Measurements from ENCODE around the gene AGAP4. TPM values are rescaled to one million over a fixed set of nuclear protein-coding genes. Genes with fewer than 3 reads are reported as not detected.
"Not testable (repeated sequence)": the region's sequence is repeated elsewhere in the genome, so short reads cannot be mapped to it uniquely, and the experiment has no call there.

The AGAP4 gene
- total RNA-seq, 1 experiment from 2014 or later = 20.4 TPM

DNA sequence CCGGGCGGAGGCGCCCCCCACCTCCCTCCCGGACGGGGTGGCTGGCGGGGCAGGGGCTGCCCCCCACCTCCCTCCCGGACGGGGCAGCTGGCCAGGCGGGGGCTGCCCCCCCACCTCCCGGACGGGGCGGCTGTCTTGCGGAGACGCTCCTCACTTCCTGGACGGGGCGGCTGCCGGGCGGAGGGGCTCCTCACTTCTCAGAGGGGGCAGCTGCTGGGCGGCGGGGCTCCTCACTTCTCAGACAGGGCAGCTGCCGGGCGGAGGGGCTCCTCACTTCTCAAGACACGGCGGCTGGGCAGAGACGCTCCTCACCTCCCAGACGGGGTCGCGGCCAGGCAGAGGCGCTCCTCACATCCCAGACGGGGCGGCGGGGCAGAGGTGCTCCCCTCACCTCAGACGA lies 18.1 kb upstream of the AGAP4 start:
- not testable (repeated sequence) for H2AFZ ChIP-seq (ENCODE audit: low read length); H3K23me2 ChIP-seq (ENCODE audit: insufficient read length, low read depth, low read length, poor library complexity, severe bottlenecking); H3K23ac ChIP-seq (ENCODE audit: insufficient read length, low read depth, low read length); H2BK5ac ChIP-seq (ENCODE audit: insufficient read length, low read length); H2AK5ac ChIP-seq (ENCODE audit: insufficient read length, low read length); H3K27me3 ChIP-seq (ENCODE audit: insufficient read depth, low read length); H3K4me2 ChIP-seq (ENCODE audit: insufficient read depth, insufficient read length, low read length); H2BK20ac ChIP-seq (ENCODE audit: low read depth, low read length, poor library complexity, severe bottlenecking); H3K79me2 ChIP-seq (ENCODE audit: insufficient read depth, low read length); H4K5ac ChIP-seq (ENCODE audit: insufficient read length, low read depth, low read length); H3K18ac ChIP-seq (ENCODE audit: insufficient read length, low read depth, low read length); H3K14ac ChIP-seq (ENCODE audit: insufficient read depth, low read length); H3K9me3 Mint-ChIP-seq; H2BK12ac ChIP-seq (ENCODE audit: insufficient read length, low read depth, low read length); H3K27ac ChIP-seq (ENCODE audit: insufficient read length, low read depth, low read length); H4K8ac ChIP-seq (replicated peaks; ENCODE audit: insufficient read length, low read depth, low read length); H3K4me3 Mint-ChIP-seq; H3K27me3 Mint-ChIP-seq (ENCODE audit: low read depth); H3K9me3 ChIP-seq (ENCODE audit: control insufficient read depth, low read depth, low read length); H3T11ph ChIP-seq (ENCODE audit: low read length); H3K4ac ChIP-seq (ENCODE audit: low read depth, low read length); H3K4me1 Mint-ChIP-seq; H3K27ac Mint-ChIP-seq; H2BK15ac ChIP-seq (ENCODE audit: low read depth, low read length); H4K91ac ChIP-seq (ENCODE audit: insufficient read length, low read depth, low read length); H3K9ac ChIP-seq (ENCODE audit: extremely low read depth, insufficient read length, low read length); H3K4me1 ChIP-seq (ENCODE audit: insufficient read depth, low read length); H2BK120ac ChIP-seq (ENCODE audit: low read depth, low read length, poor library complexity, severe bottlenecking); H3K56ac ChIP-seq (ENCODE audit: insufficient read length, low read depth, low read length); H3K79me1 ChIP-seq (ENCODE audit: insufficient read depth, low read depth, low read length, poor library complexity, severe bottlenecking); DNase-seq; H4K20me1 ChIP-seq (ENCODE audit: control insufficient read depth, insufficient read depth, insufficient read length)
- peaks cover 4 to 11% (median 4%) of the 10 kb centered on the region in 3 experiments; a peak in 5 of 7 replicates for H3K36me3 Mint-ChIP-seq (ENCODE audit: insufficient read depth in 1 of 3, low read depth in 3 of 3)
- WGBS (ENCODE audit: extremely low coverage, insufficient read length, low lambda C conversion rate) = no CpG with 5 or more reads among the region's 33 CpGs

DNA sequence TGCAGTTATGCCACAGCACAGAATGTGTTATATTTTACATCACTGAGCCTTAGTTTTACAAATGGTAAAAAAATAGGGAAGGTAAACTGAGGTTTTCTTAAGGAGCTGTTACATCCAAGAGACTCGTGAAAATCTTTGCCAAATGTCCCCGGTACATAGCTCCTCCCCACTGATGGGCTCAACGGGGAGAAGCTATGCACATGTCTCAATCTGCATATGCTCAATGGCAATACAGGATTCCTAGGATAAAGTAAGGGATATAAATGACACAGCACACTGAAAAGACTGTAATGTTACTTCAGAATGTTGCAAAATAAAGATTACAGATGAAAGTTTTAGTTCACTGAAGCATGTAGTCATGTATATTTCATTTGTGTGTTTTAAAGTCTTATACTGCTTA lies 17.0 kb upstream of the AGAP4 start:
- not testable (repeated sequence) for H3K4me1 ChIP-seq (ENCODE audit: insufficient read depth, low read length); H3K4me2 ChIP-seq (ENCODE audit: insufficient read depth, insufficient read length, low read length); H2AFZ ChIP-seq (ENCODE audit: low read length); H3K23ac ChIP-seq (ENCODE audit: insufficient read length, low read depth, low read length); H4K20me1 ChIP-seq (ENCODE audit: control insufficient read depth, insufficient read depth, insufficient read length); H3K27ac Mint-ChIP-seq; DNase-seq; H4K8ac ChIP-seq (replicated peaks; ENCODE audit: insufficient read length, low read depth, low read length); H3K79me1 ChIP-seq (ENCODE audit: insufficient read depth, low read depth, low read length, poor library complexity, severe bottlenecking); H2BK12ac ChIP-seq (ENCODE audit: insufficient read length, low read depth, low read length); H2BK15ac ChIP-seq (ENCODE audit: low read depth, low read length); H4K5ac ChIP-seq (ENCODE audit: insufficient read length, low read depth, low read length); H4K91ac ChIP-seq (ENCODE audit: insufficient read length, low read depth, low read length); H3K27me3 ChIP-seq (ENCODE audit: insufficient read depth, low read length); H2BK5ac ChIP-seq (ENCODE audit: insufficient read length, low read length); H3K79me2 ChIP-seq (ENCODE audit: insufficient read depth, low read length); H2BK120ac ChIP-seq (ENCODE audit: low read depth, low read length, poor library complexity, severe bottlenecking); H3K18ac ChIP-seq (ENCODE audit: insufficient read length, low read depth, low read length); H3K27me3 Mint-ChIP-seq (ENCODE audit: low read depth); H3K14ac ChIP-seq (ENCODE audit: insufficient read depth, low read length); H3T11ph ChIP-seq (ENCODE audit: low read length); H3K4me1 Mint-ChIP-seq; H2AK5ac ChIP-seq (ENCODE audit: insufficient read length, low read length); H3K27ac ChIP-seq (ENCODE audit: insufficient read length, low read depth, low read length); H3K4me3 Mint-ChIP-seq; H3K4ac ChIP-seq (ENCODE audit: low read depth, low read length); H3K9ac ChIP-seq (ENCODE audit: extremely low read depth, insufficient read length, low read length); H3K23me2 ChIP-seq (ENCODE audit: insufficient read length, low read depth, low read length, poor library complexity, severe bottlenecking); H2BK20ac ChIP-seq (ENCODE audit: low read depth, low read length, poor library complexity, severe bottlenecking); H3K56ac ChIP-seq (ENCODE audit: insufficient read length, low read depth, low read length); H3K9me3 Mint-ChIP-seq; H3K9me3 ChIP-seq (ENCODE audit: control insufficient read depth, low read depth, low read length)
- peaks cover 4 to 14% (median 4%) of the 10 kb centered on the region in 3 experiments; a peak in 5 of 7 replicates for H3K36me3 Mint-ChIP-seq (ENCODE audit: insufficient read depth in 1 of 3, low read depth in 3 of 3)
- WGBS (ENCODE audit: extremely low coverage, insufficient read length, low lambda C conversion rate) = no CpG with 5 or more reads among the region's 3 CpGs

All from H9 (cell line).